HTR-8/SVneo (cell line): ENCODE data around the gene DPYSL3.

Experiments
- DNase-seq: peaks from one replicate; pipeline ENCODE4 v3.0.0; 2011; ENCODE audit warnings: low spot score, mixed read lengths; ENCODE audit not compliant: insufficient read length
- FAIRE-seq: peaks from 2 replicates; lab custom pipeline; 2011; peaks lifted over from hg19 to GRCh38; lab: Jason Lieb, UNC

Gene DPYSL3

DNA sequence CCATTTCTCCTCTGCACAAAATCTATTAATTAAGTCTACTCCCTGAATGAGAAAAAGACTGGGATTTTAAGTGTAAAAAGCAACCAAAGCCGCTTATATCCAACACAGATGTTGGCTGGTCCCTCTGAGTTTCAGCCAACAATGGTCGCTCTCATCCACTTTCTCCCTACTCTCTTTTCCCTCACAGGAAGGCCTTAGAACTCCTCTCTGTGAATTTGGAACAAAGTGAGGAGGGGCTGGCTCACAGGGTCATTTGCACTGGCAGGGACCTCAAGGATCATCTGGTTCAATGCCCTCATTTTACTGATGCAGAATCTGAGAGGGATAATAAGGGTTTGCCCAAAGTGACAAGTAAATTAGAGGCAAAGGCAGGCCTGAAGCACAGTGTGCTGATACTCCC is 64.0 kb downstream of the DPYSL3 start:
- DNase-seq (no peak), FAIRE-seq (no peak)

DNA sequence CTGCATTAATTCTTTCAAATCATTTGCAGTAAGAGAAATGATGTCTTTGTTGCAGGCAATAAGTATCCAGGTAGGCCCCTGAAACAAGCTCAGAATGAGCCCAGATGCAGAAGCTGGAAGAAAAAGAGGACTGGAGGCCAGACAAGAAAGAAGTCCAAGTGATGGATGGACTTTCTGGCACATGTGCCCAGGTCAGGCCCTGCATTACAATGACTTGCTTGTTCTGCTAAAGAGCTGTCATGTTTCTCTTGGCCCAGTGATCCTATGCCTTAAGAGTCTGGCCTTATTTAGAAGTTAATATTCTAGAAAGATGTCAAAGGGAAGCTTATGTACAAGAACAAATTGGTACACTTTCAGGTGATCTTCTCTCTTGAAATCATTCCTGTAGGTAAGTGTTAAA is 64.8 kb downstream of the DPYSL3 start:
- DNase-seq (no peak), FAIRE-seq (no peak)

DNA sequence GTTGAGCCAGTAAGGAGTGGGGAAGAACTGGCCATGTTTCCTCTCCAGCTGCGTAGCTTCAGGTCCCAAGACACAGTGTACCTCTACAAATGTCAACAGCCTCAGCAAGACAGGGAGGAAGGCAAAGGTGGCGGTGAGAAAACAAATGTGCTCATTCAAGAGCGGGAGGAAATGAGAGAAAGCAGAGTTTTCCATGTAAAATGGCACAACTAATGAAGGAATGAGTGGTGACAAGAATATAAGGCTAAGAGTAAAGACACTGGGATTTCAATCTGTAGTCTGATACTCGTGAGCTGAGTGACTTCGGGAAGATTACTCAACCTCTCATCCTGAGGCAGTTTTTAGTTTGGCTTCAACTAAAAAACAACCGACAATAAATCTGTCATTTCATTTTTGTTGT is 67.6 kb downstream of the DPYSL3 start:
- no peak for FAIRE-seq
- no peak for DNase-seq

DNA sequence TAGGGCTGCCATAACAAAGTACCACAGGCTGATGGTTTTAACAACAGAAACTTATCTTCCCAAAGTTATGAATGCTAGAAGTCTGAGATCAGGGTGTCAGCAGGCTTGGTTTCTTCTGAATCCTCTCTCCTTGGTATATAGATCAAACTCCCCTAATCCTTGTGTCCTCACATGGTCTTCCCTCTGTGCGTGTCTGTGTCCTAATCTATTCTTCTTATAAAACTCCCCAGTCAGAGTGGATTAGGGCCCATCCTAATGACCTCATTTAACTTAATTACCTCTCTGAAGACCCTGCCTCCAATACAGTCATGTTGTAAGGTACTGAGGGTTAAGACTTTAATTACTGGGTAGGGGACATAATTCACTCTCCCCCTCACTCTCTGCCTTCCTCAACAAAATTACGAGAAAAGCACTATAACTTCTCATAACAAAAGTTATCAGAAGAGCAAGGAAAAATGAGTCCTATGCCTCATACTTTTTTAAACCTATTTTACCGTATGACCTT is 68.6 kb downstream of the DPYSL3 start:
- DNase-seq (no peak), FAIRE-seq (no peak)

DNA sequence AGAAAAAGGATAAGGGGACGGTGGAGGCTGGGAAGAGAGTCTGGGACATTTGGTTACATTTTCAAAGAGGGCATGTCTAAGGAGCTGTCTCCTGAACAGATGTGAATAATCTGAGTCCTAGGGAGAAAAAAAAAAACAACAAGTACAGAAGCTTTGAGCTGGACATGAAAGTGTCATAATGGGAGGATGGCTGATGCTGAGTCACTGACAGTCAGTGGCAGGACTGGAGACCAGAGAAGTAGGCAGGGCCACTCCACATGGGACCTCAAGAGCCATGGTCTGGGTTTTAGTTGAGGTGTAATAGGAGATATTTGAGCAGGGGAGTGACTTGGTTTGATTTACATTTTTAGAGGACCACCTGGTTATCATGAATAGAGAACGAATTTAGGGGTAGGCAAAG is 70.6 kb downstream of the DPYSL3 start:
- FAIRE-seq (no peak), DNase-seq (no peak)

DNA sequence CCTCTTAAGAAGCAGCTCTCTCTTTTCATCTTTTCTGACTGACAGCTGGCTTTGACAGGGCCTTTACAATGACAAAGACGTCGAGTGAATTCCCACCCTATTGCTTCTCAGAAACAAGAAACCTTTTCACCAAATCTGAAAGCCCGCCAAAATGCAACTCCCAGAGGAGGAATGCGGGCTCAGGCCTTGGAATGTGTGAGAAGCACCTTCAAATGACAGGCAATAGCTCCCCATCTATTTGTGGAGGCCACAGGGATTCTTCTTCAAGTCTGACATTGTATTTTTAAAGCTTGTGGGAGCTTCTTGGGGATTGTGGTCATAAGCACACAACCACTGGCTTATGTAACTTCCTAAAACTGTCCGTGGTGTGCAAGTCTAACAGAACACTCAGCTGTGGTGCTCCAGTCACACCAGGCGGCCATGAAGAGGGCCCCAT is 72.7 kb downstream of the DPYSL3 start:
- FAIRE-seq, result no peak
- DNase-seq, result no peak

DNA sequence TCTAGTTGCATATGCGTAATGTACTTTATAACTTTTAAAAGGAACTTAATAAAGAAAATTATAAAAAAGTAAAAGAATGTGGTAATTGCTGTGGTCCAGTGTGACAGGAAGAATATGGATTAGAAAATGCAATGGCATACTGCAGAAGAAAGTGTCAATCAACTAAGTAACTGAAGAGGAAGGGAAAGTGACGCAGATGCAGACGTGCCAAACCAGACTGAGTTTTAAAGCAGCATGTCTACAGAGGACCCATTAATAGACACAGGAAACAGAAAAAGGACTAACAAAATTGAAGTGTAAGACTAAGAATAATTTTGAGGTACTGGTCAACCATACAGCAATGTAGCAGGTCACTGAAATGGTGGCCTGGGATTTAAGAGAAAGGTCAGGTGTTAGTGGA is 73.3 kb downstream of the DPYSL3 start:
- FAIRE-seq, result no peak
- DNase-seq, result no peak

DNA sequence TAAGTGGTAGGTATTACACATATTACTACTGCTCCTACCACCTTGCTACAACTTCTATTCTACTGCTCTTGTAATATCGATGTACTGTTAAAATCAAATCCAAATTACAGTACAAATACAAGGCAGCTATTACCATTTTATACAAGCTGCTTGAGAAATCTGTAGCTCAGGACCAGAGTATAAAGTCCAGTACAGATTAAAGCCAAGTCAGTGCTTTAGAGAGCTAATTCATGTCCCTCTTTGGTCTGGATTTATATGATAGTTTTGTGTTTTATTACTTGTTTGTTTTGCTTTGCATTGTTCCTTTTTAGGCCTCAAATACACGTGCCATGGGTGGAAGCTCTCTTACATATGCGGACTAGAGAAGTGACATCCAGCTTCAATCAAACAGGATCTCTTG is 75.8 kb downstream of the DPYSL3 start:
- FAIRE-seq, result no peak
- DNase-seq, result no peak

DNA sequence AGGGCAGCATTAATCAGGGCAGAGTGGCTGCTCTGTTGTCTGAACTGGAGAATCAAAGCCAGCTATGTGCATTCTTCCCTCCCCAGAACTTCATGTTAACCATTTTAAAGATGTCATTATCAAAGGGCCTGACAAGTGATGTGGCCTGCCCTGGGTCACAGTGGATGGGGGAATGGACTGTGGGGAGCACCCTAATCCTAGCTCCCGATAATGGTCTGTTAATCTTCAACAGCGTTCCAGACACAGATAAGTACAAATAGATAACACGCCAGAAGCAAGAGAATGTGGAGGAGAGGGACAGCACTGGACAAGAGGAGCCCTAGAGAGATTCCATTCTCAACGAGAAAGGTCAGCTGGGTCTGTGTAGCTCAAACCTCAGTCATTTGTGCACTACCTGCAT is 77.5 kb downstream of the DPYSL3 start:
- no peak for FAIRE-seq
- DNase-seq, result no peak

DNA sequence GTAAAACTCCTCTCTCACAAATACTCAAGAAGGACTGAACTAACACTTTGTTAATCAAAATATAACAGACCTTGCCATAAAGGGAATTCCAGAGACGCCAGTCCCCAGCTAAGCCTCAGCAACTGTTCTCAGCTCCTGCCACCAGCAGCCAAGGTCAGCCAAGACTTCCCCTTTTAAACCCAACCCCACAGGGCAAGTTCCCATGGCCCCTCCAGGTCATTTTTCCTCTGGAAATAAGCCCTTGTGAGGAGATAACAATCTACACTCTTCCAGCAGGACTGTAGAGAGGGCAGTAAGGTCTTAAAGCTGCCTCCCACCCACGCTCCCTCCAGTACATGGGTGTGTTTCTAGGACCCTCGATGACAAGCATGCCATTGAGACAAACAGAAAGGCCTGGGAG is 78.3 kb downstream of the DPYSL3 start:
- DNase-seq (no peak), FAIRE-seq (no peak)

DNA sequence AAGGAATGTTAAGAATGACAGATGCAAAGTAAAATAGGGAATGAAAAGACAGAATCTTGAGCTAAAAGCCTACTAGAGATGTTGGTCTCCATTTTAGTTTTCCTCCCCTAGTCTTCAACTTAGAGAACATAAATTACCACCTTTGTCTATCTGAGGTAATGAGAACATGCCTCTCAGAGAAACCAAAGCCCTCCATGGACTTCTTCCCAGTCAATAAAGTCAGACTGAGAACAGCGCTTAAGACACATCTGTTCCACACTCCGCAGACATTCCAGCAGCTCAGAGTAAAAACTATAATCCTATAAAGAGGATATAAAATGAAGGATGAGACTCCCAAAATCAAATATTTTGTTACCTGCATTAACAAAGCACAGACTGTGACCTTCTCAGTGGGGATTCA is 79.2 kb downstream of the DPYSL3 start:
- no peak for DNase-seq
- FAIRE-seq, result no peak

DNA sequence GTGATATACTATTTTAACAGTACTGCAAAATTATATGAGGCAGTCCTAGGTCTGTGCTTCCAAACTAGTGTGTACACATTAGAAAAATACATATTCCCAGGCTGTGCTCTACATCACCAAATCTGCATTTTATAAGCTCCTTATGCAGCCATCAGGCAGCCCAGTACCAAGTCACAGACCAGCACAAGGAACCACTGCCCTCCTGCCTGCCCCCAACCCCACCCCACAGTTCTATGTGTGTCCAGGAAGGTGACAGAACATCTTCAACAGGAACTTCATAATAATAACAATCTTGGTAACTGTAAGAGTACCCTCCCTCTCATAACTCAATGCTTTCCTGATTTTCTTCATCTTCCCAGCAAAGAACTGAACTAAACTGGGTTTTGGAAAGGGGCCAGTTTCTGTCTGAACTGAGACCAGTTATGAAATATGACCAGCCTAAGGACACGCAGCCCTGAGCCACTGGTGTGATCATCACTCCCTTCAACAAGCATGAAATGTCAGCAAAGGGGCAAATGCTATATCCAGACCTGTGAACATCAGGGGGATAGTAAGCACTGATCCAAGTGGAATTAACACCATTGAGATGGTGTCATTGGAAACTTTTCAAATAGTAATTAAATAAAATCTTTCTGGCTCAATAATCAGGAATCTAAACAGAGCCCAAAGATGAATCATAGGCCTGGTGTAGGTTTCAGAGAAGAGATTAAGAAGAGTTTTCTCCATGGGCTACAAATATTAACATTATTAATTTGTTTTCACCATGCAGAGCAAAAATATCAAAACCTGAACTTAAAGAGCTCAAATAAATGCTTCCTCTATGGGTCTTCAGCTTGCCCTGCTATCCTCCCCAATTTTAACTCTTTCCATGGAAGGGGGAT is 82.1 kb downstream of the DPYSL3 start:
- DNase-seq (no peak), FAIRE-seq (no peak)

DNA sequence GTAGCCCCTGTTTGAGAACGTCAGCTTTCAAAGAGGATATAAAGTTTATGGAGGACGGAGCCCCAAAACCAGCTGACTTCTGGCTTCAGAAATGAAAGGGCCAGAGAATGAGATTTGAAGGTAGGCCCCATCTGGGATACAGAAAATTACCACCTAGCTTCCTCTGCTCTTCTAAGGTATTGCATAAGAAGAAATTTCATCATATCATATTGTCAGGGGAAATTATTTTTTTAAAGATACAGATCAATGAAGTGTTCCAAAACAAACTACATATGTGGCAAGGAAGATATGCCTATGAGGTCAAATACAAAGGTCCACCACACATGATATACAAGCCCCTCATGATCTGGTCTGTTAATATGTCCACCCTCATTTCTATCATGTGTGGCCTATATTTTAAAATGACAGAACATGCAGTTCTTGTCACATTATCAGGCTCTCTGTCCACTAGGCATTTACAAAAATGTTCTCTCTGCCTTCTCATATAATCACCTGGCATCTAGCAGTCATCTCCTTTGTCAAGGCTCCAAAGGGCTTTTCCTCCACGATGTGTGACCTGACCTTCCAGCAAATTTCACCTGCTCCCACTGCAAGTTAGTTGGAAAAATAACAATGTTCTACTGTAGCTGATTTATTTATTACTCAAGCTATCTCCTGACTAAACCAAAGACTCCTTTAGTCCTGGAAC is 83.1 kb downstream of the DPYSL3 start:
- no peak for FAIRE-seq
- no peak for DNase-seq

DNA sequence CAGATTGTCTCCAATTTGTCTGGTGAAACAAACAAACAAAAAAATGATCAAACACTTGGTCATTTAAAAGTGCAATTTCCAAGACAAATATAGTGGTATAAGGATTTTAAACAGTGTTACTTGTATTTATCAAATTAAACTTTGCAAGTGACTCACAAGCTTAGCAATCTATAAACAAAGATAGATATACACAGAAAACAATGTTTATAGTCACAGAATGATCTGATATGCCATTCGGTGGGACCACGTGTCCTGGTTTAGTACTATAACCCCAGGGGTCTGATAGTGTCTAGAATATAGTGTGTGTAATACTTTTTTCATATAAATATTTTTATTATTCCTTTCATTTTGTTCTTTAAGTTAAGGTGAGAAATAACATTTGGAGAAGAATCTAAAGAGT is 91.3 kb downstream of the DPYSL3 start:
- FAIRE-seq (no peak), DNase-seq (no peak)

DNA sequence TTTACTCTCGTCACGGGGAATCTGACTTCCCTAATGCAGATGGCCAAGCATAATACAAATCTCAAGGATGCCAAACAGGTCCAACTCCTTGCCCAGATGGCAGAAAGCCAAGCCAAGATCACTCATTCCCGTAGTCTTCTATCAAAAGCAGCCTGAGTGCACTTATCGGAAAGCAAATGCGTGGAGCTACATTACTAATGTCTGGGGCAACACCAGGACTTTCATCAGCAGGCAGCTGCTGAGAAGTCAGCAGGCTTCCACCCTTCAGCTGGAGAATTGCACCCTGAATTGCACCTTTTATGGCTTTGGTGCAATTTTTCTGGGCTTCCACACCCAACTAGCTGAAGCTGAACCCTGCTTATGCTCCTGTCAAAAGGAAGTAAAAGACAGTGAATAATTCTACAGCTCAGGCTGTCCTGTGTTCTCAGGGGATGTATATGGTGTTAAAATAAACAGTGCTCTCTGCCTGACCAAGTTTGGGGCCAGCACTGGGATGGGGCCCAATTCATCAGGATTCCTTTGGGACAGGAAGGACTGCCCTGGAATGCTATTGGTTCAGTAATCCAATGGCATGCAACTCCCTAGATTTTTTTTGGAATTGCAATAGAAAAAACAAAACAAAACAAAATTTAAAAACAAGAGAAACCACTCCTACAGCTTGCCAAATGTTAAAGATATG is 92.6 kb downstream of the DPYSL3 start:
- FAIRE-seq, result no peak
- DNase-seq, result no peak

DNA sequence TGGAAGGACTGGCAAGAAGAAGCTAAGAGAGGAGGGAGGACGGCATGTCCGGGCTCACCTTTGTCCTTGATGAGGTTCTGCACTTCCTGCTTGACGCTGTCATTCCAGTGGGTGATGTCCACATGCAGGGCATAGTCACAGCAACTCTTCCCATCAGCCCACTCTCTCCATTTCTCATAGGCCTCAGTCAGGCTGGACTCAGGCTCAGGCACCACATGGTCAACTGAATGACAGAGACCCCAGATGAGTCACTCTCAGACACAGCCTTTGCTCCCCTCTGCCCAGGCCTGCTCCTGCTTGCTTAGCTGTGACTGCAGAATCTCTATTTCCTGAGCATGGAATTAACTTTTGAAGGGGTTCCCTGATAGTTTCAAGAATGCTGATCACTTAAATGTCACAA is 94.2 kb downstream of the DPYSL3 start:
- no peak for DNase-seq
- no peak for FAIRE-seq

DNA sequence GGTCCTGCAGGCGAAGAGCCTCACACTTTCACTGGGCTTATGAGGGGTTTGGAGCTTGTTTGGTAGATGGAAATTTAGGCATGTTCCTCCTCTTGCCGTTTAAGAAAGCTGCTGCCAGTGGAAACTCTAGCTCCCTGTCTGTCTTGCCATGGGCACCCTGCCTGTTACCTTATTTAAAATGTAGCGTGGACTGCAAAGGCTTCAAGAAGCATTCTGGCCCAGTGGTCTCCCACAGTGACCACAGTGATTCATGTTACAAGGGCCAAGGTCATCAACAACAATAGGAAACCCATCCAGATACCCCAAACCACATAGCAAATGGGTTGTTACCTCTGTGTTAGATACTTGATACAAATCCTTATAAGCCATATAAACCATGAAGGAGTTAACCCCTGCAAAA is 96.6 kb downstream of the DPYSL3 start:
- DNase-seq, result no peak
- no peak for FAIRE-seq

DNA sequence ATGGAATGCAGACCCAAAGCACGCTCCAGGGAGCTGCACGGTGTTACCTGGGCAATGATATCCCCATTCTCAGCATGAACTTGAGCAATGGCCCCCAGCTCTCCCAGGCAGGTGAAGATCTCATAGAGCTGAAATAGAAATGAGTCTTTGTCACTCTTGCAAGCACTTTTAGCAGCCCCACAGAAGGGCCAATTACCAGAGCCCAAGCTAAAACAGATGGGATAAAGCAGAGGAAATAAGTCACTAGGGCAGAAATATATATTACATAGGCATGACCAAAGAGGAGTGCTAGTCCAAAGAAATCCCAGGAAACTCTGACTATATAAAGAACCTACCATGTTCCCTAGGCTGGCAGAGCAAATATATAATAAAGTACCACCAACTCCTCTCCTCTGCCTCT is 97.3 kb downstream of the DPYSL3 start:
- DNase-seq (no peak), FAIRE-seq (no peak)

DNA sequence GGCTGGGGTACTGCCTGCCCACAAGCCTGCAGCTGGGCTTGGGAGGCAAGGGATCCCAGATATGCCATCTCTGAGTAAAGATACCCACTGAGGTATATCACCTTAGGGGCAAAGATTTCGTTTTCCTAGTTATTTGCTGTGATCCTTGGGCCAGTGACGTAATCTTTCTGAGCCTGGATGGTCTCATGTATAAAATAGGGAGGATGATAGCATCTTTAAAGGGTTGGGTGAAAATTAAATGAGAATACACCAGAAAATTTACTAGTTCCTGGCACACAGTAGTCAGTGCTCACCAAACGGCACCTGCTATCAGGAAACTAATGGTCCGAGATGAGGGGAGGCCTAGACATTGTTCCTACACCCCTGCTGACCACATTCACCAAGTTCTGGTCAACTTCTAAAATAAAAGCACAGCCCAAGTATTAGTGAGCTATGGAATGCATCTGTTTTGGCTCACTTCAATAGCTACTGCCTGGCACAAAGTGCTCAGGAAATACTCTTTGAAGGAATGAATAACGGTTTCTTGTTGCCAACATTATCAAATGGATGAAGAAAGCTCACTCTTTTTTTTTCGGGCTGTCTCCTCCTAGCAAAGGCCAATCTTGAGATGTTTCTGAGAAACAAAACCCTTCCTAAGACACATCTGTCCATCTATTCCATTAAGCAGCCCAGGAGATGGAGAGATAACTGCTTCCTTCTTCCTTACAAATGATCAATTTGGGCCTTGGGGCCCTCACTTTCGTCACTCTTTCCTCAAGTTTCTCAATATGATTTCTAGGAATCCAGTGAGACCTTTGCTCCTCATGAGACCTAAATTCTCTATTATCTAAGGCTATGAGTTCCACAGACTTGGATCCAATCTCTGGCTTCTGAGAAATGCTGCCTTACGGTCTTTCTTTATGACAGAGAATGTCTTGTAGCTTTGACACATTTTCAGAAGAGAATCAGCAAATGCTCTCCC is 98.2 kb downstream of the DPYSL3 start:
- DNase-seq (no peak), FAIRE-seq (no peak)
